ENCODE results near the gene PLD1.

Gene PLD1

DNA sequence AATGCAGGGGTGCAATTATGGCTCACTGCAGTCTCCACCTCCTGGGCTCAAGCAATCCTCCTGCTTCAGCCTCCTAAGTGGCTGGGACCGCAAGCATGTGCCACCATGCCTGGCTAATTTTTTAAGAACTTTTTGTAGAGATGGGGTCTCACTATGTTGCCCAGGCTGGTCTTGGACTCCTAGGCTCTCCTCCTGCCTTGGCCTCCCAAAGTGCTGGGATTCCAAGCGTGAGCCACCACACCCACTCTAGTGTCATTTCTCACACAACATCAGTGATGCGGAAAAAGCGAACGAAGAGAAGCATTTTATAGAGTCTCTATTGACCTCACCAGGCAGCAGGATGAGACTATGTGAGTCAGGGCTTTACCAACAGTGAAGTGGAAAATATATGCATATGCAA, 137.7 kb downstream of the PLD1 start:
- no peaks in the 10 kb centered on the region; the same call in 1 of the 2 replicates for H3K36me3 ChIP-seq (ENCODE audit: control insufficient read depth, insufficient read depth, low read length)
- H3K27me3 ChIP-seq (replicated peaks; ENCODE audit: control insufficient read depth, insufficient read depth, low read length), result no peaks in the 10 kb centered on the region
- TF ChIP-seq, protein P1, sequence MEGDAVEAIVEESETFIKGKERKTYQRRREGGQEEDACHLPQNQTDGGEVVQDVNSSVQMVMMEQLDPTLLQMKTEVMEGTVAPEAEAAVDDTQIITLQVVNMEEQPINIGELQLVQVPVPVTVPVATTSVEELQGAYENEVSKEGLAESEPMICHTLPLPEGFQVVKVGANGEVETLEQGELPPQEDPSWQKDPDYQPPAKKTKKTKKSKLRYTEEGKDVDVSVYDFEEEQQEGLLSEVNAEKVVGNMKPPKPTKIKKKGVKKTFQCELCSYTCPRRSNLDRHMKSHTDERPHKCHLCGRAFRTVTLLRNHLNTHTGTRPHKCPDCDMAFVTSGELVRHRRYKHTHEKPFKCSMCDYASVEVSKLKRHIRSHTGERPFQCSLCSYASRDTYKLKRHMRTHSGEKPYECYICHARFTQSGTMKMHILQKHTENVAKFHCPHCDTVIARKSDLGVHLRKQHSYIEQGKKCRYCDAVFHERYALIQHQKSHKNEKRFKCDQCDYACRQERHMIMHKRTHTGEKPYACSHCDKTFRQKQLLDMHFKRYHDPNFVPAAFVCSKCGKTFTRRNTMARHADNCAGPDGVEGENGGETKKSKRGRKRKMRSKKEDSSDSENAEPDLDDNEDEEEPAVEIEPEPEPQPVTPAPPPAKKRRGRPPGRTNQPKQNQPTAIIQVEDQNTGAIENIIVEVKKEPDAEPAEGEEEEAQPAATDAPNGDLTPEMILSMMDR (IDR thresholded peaks at IDR 0.05; ENCODE audit: insufficient read depth, low read length, poor library complexity, severe bottlenecking), result no peak
- H3K4me3 ChIP-seq (replicated peaks; ENCODE audit: low read depth, low read length), result no peak overlapping the region
- no peak for DNase-seq (ENCODE audit: extremely low read depth, insufficient read length)

DNA sequence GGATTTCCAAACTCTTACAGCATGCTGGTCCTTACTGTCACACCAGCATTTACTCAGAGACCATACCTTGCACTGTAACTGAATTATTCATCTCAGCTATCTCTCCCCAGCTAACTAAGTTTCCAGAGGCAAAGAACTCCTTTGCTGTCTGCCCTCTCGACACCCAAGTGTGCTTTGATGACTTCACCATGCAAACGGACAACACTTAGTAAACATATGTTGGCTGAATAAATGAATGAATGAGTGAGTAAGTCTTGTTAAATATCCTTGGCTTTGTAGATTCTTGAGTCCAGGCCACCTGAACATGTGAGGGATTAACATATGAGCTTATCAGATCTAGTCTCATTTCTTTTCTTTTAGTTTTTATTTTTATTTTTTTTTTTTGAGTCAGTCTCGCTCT, 138.2 kb downstream of the PLD1 start:
- H3K27me3 ChIP-seq (replicated peaks; ENCODE audit: control insufficient read depth, insufficient read depth, low read length), result no peaks in the 10 kb centered on the region
- TF ChIP-seq, protein P1 (IDR thresholded peaks at IDR 0.05; ENCODE audit: insufficient read depth, low read length, poor library complexity, severe bottlenecking), result no peak
- no peak overlapping the region for H3K4me3 ChIP-seq (replicated peaks; ENCODE audit: low read depth, low read length)
- DNase-seq (ENCODE audit: extremely low read depth, insufficient read length), result no peak
- H3K36me3 ChIP-seq (ENCODE audit: control insufficient read depth, insufficient read depth, low read length), result no peaks in the 10 kb centered on the region; the same call in 1 of the 2 replicates

DNA sequence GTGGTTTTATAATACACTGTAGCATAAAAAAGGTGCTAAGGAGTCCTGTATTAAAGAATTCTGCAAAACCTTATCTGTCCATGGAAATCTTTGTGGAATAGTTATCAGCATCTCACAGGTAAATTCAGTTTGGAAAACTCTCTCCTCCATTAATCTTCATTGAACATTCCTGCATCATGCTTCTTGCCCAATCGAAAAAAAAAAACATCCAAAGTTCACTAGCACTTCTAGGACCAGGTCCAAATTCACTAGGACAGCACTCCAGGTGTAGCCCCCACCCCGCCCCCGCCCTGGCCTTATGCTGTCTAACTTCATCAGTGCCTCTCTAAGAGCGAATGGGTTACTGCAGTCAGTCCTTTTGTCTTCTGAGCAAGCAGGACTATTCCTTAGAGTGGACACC, 138.6 kb downstream of the PLD1 start:
- TF ChIP-seq, protein P1 (IDR thresholded peaks at IDR 0.05; ENCODE audit: insufficient read depth, low read length, poor library complexity, severe bottlenecking), result no peak
- Histone ChIP-seq H3K36me3 (ENCODE audit: control insufficient read depth, insufficient read depth, low read length) (no peaks in the 10 kb centered on the region; the same call in 1 of the 2 replicates), H3K27me3 (replicated peaks; ENCODE audit: control insufficient read depth, insufficient read depth, low read length) (no peaks in the 10 kb centered on the region), H3K4me3 (replicated peaks; ENCODE audit: low read depth, low read length) (no peak overlapping the region)
- no peak for DNase-seq (ENCODE audit: extremely low read depth, insufficient read length)

DNA sequence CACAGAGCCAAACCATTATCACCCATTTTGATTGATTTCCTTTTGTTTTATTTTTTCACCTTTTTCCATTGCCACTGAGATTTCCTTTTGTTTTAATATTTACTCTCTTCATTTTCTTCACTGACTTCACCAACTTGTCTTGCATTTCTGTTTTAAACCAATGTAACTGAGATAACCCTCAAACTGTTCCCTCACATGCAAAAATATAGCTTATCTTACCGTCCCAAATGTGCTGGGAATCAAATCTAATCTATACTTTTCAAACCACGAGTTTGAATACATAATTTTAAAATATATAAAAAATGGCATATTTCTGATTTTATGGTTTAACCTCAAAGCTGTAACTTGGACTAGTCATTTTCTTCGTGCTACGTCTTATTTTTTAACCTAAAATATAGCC, 143.8 kb downstream of the PLD1 start:
- H3K36me3 ChIP-seq (ENCODE audit: control insufficient read depth, insufficient read depth, low read length), result no peaks in the 10 kb centered on the region
- TF ChIP-seq, protein P1 (IDR thresholded peaks at IDR 0.05; ENCODE audit: insufficient read depth, low read length, poor library complexity, severe bottlenecking), result no peak
- H3K4me3 ChIP-seq (replicated peaks; ENCODE audit: low read depth, low read length), result no peak overlapping the region
- DNase-seq (ENCODE audit: extremely low read depth, insufficient read length), result no peak
- no peaks in the 10 kb centered on the region for H3K27me3 ChIP-seq (replicated peaks; ENCODE audit: control insufficient read depth, insufficient read depth, low read length)

DNA sequence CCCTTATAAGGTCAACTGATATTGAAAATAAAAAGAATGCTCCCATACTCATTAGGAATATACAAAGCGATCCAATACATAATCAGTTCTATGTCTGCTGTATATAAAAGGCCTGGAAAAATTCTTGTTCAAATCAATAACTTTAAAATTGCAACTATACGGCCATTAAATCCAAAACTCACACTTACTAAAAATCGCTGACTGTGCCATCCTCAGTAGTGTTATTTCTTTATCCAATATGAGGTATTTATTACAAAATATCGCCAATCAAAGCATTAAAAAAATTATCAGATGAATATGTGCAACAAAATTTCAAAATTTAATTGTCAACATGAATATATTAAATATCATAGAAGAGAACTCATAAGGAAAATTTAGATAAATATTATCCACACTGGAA, 146.5 kb downstream of the PLD1 start:
- H3K36me3 ChIP-seq (ENCODE audit: control insufficient read depth, insufficient read depth, low read length), result no peaks in the 10 kb centered on the region; the same call in 1 of the 2 replicates
- H3K27me3 ChIP-seq (replicated peaks; ENCODE audit: control insufficient read depth, insufficient read depth, low read length), result no peaks in the 10 kb centered on the region
- TF ChIP-seq, protein P1 (IDR thresholded peaks at IDR 0.05; ENCODE audit: insufficient read depth, low read length, poor library complexity, severe bottlenecking), result no peak
- no peak overlapping the region for H3K4me3 ChIP-seq (replicated peaks; ENCODE audit: low read depth, low read length)
- no peak for DNase-seq (ENCODE audit: extremely low read depth, insufficient read length)

DNA sequence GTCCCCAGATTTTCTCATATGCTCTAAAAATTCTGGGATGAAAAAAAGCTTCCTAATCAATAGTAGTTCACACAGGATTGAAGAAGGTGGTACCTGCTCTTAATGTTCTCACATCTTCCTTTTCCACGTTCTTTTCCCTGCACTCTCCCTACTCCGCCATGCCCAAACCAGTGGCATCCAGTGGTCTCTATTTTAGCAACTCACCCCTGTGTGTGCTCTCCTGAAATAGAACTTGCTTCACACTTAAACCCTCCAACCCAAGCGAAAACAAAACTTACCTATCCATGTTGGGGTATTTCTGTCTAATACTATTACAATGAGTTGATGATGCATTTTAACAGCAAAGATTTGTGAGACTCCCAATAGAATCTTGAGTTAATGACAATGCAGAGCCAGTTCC, 148.8 kb downstream of the PLD1 start:
- DNase-seq (ENCODE audit: extremely low read depth, insufficient read length), result no peak
- TF ChIP-seq, protein P1 (IDR thresholded peaks at IDR 0.05; ENCODE audit: insufficient read depth, low read length, poor library complexity, severe bottlenecking), result no peak
- Histone ChIP-seq H3K36me3 (ENCODE audit: control insufficient read depth, insufficient read depth, low read length) (no peaks in the 10 kb centered on the region; the same call in 1 of the 2 replicates), H3K27me3 (replicated peaks; ENCODE audit: control insufficient read depth, insufficient read depth, low read length) (no peaks in the 10 kb centered on the region), H3K4me3 (replicated peaks; ENCODE audit: low read depth, low read length) (no peak overlapping the region)

All from GM06990 (cell line).